MCF 10A (cell line): ENCODE data around the gene CD244. TPM values are rescaled to one million over a fixed set of nuclear protein-coding genes. Genes with fewer than 3 reads are reported as not detected.

Experiments
- BruUV-seq: library from RNA; stranded (reverse); fragments of 400-500 nt; replicated peaks from 2 replicates; lab custom pipeline; 2021; lab: Mats Ljungman, UMichigan
- CTCF ChIA-PET: fragments of 300-600 bp; sonication (Branson Sonifier 250); formaldehyde crosslinking; extraction: SDS; loops from one replicate; lab custom pipeline; 2021; ENCODE audit warnings: antibody characterized with exemption, inconsistent platforms; lab: Yijun Ruan, JAX
- POLR2A ChIA-PET: fragments of 300-600, 350-650 bp; sonication (Branson Sonifier 250); formaldehyde crosslinking; extraction: SDS; loops from one replicate; lab custom pipeline; 2020; ENCODE audit warnings: antibody characterized with exemption, inconsistent platforms; lab: Yijun Ruan, JAX
- DNase-seq: peaks from one replicate; pipeline ENCODE4 v3.0.0-alpha.2; 2018; ENCODE audit not compliant: unreplicated experiment
- H3K27ac Mint-ChIP-seq: one replicate; pipeline ENCODE4 v1.8.0; 2022; ENCODE audit warnings: mild to moderate bottlenecking, low read depth, mixed read lengths; ENCODE audit not compliant: unreplicated experiment
- H3K27me3 Mint-ChIP-seq: one replicate; pipeline ENCODE4 v1.8.0; 2022; ENCODE audit warnings: mixed read lengths; ENCODE audit not compliant: insufficient read depth, unreplicated experiment
- H3K36me3 Mint-ChIP-seq: one replicate; pipeline ENCODE4 v1.8.0; 2022; ENCODE audit warnings: mild to moderate bottlenecking, moderate library complexity, mixed read lengths; ENCODE audit not compliant: insufficient read depth, unreplicated experiment
- H3K4me1 Mint-ChIP-seq: one replicate; pipeline ENCODE4 v1.8.0; 2022; ENCODE audit warnings: mixed read lengths; ENCODE audit not compliant: insufficient read depth, unreplicated experiment
- H3K4me3 Mint-ChIP-seq: one replicate; pipeline ENCODE4 v1.8.0; 2022; ENCODE audit warnings: mild to moderate bottlenecking, moderate library complexity, mixed read lengths; ENCODE audit not compliant: unreplicated experiment
- H3K9me3 Mint-ChIP-seq: one replicate; pipeline ENCODE4 v1.8.0; 2022; ENCODE audit warnings: mixed read lengths; ENCODE audit not compliant: unreplicated experiment
- intact Hi-C: fragments of 100-400 bp; cut with micrococcal nuclease; formaldehyde crosslinking; loops from 2 replicates; pipeline ENCODE4 v1.14.1; 2022
- total RNA-seq: library from RNA; stranded (reverse); gene quantifications from 2 replicates; pipeline ENCODE4 v1.2.3, GENCODE V29; 2022
- TF ChIP-seq, protein P1 (sequence below): fragments of 200-600 bp; IDR thresholded peaks from one replicate; pipeline ENCODE4 v1.8.0; 2022; ENCODE audit warnings: antibody characterized with exemption, mild to moderate bottlenecking; ENCODE audit not compliant: unreplicated experiment

The CD244 gene
- total RNA-seq, 1 experiment from 2014 or later = not detected

- H3K36me3 Mint-ChIP-seq = no peaks in the 10 kb centered on the region
- TF ChIP-seq, protein P1, sequence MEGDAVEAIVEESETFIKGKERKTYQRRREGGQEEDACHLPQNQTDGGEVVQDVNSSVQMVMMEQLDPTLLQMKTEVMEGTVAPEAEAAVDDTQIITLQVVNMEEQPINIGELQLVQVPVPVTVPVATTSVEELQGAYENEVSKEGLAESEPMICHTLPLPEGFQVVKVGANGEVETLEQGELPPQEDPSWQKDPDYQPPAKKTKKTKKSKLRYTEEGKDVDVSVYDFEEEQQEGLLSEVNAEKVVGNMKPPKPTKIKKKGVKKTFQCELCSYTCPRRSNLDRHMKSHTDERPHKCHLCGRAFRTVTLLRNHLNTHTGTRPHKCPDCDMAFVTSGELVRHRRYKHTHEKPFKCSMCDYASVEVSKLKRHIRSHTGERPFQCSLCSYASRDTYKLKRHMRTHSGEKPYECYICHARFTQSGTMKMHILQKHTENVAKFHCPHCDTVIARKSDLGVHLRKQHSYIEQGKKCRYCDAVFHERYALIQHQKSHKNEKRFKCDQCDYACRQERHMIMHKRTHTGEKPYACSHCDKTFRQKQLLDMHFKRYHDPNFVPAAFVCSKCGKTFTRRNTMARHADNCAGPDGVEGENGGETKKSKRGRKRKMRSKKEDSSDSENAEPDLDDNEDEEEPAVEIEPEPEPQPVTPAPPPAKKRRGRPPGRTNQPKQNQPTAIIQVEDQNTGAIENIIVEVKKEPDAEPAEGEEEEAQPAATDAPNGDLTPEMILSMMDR = no peak
- H3K27me3 Mint-ChIP-seq = no peaks in the 10 kb centered on the region
- ChIA-PET POLR2A (interaction anchor here (0.8 kb wide), 1 partner anchor 21 kb away, joined by 3 read pairs; no protein-coding TSS in a partner anchor), CTCF (interaction anchor here (0.5 to 1.2 kb wide), 4 partner anchors 8 to 134 kb away, joined by 3 to 4 read pairs (median 3); no protein-coding TSS in a partner anchor)
- H3K4me1 Mint-ChIP-seq = no peaks in the 10 kb centered on the region
- intact Hi-C loops = no loop called here
- no peak overlapping the region for H3K4me3 Mint-ChIP-seq
- H3K27ac Mint-ChIP-seq = no peak overlapping the region
- no peaks in the 10 kb centered on the region for H3K9me3 Mint-ChIP-seq
- DNase-seq = no peak
- no TSS peak for BruUV-seq
Observed at GRCh38 chr1:160860840-160861505, 1.7 kb downstream of the CD244 start.

DNA sequence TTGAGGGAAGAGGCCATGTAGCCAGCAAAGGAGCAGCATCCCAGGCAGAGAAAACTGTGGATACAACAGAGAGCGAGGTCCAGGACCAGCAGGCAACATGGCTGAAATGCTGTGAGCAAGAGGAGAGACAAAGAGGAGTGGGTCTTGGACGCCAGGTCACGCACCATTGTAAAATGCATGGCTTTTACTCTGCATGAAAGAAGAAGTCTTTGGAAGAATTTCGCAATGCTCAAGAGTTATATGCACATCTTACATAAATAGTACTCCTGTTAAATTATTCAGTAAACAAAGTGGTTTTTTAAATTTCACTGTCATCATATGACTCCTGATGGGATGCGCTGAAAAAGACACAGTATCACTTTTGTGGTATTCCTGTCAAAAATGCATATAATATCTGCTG lies 3.5 kb downstream of the CD244 start:
- DNase-seq = no peak
- TF ChIP-seq, protein P1 = no peak
- no TSS peak for BruUV-seq
- Mint-ChIP-seq H3K27me3 (no peaks in the 10 kb centered on the region), H3K4me3 (no peak overlapping the region), H3K27ac (no peak overlapping the region), H3K4me1 (no peaks in the 10 kb centered on the region), H3K9me3 (no peaks in the 10 kb centered on the region), H3K36me3 (no peaks in the 10 kb centered on the region)
- POLR2A ChIA-PET = no interaction called here
- intact Hi-C loops = no loop called here
- CTCF ChIA-PET = interaction anchor here (0.9 to 1.2 kb wide), 2 partner anchors 24 to 94 kb away, joined by 4 to 6 read pairs; no protein-coding TSS in a partner anchor

- no peak for DNase-seq
- POLR2A ChIA-PET = interaction anchor here (0.8 to 1.4 kb wide), 3 partner anchors 12 to 216 kb away, joined by 4 to 7 read pairs (median 4); no protein-coding TSS in a partner anchor
- TF ChIP-seq, protein P1 = no peak
- Mint-ChIP-seq H3K27me3 (no peaks in the 10 kb centered on the region), H3K36me3 (no peaks in the 10 kb centered on the region), H3K4me3 (no peak overlapping the region), H3K9me3 (no peaks in the 10 kb centered on the region), H3K27ac (no peak overlapping the region), H3K4me1 (peaks cover 6% of the 10 kb centered on the region)
- no TSS peak for BruUV-seq
- intact Hi-C loops = no loop called here
- CTCF ChIA-PET = interaction anchor here (0.7 to 1.2 kb wide), 5 partner anchors 24 to 95 kb away, joined by 3 to 6 read pairs (median 4); no protein-coding TSS in a partner anchor
Observed at GRCh38 chr1:160858507-160858906, 4.2 kb downstream of the CD244 start.

- Mint-ChIP-seq H3K27ac (no peak overlapping the region), H3K27me3 (no peaks in the 10 kb centered on the region), H3K4me1 (peaks cover 6% of the 10 kb centered on the region), H3K36me3 (no peaks in the 10 kb centered on the region), H3K9me3 (no peaks in the 10 kb centered on the region), H3K4me3 (no peak overlapping the region)
- BruUV-seq = no TSS peak
- POLR2A ChIA-PET = interaction anchor here (0.8 to 1.4 kb wide), 3 partner anchors 12 to 216 kb away, joined by 4 to 7 read pairs (median 4); no protein-coding TSS in a partner anchor
- CTCF ChIA-PET = interaction anchor here (0.7 to 1.4 kb wide), 6 partner anchors 23 to 95 kb away, joined by 3 to 6 read pairs (median 4); no protein-coding TSS in a partner anchor
- intact Hi-C loops = no loop called here
- no peak for DNase-seq
- TF ChIP-seq, protein P1 = no peak
Observed at GRCh38 chr1:160858097-160858496, 4.6 kb downstream of the CD244 start.
